KBM-7 (cell line): ENCODE data around the gene LRRK1.

Source experiments
- DNase-seq: peaks from one replicate; pipeline ENCODE4 v3.0.0-alpha.2; 2015
- in situ Hi-C: fragments of 300-500 bp; cut with MboI; formaldehyde crosslinking; loops from 2 replicates; pipeline ENCODE4 v1.14.3; 2020; ENCODE audit warnings: low sequenced_read_pairs, low pct_unique_long_range_greater_than_20kb, mixed read lengths

The LRRK1 gene

DNA sequence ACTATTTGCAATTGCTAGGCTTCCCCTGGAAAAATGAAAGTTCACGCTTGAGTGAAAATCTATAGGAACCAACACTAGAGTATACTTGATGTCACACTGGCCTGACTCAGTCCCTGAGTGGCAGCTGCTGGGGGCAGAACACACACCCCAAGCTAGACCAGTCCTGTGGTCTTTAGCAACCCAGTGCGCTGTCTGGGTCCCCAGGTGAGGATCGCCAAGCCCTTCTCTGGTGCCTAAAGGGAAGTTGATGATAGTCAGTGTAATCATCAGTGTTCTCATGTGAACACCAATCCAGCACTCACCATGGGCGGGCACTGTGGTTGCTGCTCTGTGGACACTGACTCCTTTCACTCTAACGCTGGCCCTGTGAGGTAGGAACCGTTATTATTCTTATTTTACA, 28.3 kb upstream of the LRRK1 start:
- in situ Hi-C loops = no loop called here
- no peak for DNase-seq

DNA sequence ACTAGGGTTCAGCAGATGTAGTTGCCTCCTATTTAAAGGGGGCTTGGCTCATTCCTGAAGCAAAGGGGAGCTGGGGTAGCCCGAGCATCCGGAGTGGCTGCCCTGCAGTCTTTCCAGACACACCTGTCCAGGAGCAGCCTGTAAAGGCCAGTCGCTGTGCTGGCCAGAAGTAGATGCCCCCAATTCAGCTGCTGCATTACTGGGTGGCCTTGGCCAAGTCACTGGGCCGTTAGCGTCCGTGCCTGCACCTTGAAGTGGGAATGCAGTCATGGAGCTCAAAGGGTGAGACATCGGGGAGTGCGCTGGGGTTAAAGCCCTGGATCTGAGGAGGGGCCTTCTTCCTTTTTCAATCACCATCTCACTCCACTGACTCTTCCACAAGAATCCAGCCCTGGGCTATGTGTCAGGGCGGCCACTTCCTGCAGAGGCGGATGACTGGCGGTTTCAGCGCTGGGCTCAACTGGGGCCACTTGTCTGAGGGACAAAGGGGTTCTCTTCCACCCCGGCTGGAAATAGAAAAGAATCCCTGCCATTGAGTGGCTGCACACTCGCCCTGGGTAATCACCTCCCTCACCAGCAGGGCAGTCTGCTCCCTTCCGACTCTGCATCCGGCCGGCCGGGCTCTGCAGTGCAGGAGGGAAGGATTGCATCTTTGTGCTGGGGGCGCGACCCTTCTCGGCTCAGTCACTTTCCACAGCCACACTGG, 27.7 kb upstream of the LRRK1 start:
- no peak for DNase-seq
- in situ Hi-C loops = no loop called here

GRCh38 chr15:100892013-100892355, 27.2 kb upstream of the LRRK1 start:
- in situ Hi-C loops = no loop called here
- DNase-seq = no peak

DNA sequence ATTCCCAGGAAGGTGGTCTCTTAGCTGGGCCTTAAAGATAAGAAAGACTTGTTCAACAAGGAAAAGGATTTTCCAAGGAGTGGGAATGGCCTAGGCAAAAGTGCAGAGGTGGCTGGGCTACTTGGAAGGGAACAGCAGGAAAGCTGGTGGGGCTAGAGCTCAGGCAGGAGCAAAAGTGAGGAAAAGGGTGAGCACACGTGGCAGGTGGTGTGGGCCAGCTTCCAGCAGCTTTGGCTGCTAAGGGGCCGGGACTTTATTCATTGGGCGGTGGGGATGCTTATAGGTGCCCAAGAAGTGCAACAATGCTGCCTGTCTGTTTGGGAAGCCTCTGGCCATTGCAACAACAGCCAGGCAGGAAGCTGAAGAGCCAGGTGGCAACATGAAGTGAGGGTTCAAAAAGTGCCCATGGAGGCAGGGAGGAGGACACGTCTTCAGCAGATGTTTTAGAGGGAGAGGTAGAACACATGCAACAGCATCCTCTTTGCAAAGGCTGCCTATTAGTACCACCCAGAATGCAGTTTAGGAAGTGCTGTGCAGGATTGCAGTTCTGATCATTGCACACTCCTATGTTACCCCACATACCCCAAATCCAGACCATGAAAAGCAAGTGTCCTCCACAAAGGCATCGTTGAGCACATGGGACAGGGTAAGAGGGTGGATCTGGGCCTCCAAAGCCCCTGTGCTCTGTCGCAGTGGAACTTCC, 25.7 kb upstream of the LRRK1 start:
- in situ Hi-C loops = no loop called here
- no peak for DNase-seq

GRCh38 chr15:100893964-100894295, 25.2 kb upstream of the LRRK1 start:
- DNase-seq = no peak
- in situ Hi-C loops = no loop called here

DNA sequence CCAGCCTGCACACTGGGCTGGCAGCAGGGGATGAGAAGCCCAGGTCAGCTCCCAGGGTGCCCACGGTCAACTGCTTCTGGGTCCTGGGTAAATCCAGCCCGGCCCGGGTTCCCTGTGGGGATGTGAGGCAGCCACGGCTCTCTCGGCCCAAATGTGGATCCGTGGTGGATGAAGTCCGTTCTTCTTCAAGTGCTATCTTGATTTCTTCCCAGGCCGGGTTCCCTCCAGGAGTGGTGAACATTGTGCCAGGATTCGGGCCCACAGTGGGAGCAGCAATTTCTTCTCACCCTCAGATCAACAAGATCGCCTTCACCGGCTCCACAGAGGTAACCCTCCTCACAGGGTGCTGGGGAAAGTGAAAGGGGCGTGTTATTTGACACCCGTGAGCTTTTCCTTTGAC, 23.4 kb upstream of the LRRK1 start:
- no peak for DNase-seq
- in situ Hi-C loops = no loop called here

- in situ Hi-C loops = no loop called here
Observed at GRCh38 chr15:100897221-100898151, 21.7 kb upstream of the LRRK1 start.

DNA sequence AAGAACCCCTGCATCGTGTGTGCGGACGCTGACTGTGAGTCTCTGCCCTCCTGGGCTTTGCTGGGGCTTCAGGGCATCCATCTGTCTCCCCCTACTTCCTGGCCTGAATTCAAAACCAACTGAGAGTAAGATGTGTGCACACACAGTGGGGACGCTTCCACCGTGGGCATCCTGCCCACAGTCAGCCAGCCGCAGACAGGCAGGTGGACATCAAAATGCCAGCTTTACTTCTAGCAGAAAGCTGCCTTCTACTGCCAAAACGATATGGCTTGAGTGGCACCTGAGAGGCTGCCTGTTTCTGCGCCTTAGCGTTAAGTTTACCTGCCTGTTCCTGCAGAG, 21.0 kb upstream of the LRRK1 start:
- DNase-seq = no peak
- in situ Hi-C loops = no loop called here

More at GRCh38 chr15:100897221-100898151, 21.7 kb upstream of the LRRK1 start:
- no peak for DNase-seq

DNA sequence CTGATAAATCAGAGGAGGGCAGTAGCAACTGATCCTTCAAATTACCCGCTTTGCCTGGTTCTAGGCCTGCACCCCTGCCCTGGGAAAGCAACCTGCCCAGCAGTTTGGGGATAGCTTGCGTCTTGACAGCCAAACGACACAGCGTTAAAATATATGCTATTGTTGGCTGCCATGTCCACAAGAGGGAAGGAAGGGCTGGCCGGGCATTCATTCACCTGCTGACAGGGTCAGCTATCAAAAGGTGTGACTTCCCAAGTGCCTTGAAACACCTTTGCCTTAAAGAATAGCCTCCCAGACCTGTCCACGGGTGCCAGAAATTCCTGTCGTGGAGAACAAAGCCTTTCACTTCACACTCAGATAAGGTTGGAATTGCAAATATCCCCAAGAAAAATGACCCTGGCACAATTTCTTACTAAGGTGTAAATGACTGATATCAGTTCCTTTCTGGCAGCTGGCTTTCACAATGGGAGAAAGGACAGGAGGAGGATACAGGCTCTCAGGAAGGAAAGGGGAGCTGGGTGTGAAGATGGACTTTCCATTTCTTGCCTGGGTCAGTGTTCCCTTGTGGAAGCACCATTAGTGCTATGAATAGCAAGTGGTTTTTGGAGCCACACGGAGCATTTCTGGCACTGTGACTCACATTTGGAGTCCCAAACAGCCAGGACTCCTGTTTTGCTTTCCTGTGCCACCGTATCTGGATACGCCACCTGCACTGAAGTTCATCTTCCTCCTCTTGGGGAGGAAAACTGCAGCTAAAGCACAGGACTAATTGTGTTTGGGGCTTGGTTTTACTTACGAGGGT, 20.3 kb upstream of the LRRK1 start:
- no peak for DNase-seq
- in situ Hi-C loops = no loop called here

DNA sequence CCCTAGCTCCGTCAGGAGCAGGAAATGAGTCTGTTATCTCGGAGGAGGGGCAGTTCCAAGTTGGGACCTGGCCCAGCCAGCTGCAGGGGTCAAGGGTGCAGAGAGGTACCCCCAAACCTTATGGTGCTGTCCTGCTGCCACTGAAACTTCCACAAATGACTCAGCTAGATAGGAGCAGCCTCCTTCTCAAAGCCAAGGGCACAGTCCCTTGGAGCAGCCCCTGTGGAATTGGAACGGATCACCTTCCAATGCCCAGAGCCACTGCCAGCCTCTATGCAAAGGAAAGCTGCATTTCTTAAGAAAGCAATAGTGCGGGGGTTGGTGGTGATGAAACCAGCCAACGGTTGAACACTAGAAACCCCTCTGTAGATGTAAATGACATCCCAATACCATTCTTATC, 19.6 kb upstream of the LRRK1 start:
- DNase-seq = no peak
- in situ Hi-C loops = no loop called here

- DNase-seq = peak; percentile 30
- in situ Hi-C loops = no loop called here
Observed at GRCh38 chr15:100900136-100900794, 18.9 kb upstream of the LRRK1 start.

GRCh38 chr15:100900795-100901169, 18.4 kb upstream of the LRRK1 start:
- no peak for DNase-seq
- in situ Hi-C loops = no loop called here

DNA sequence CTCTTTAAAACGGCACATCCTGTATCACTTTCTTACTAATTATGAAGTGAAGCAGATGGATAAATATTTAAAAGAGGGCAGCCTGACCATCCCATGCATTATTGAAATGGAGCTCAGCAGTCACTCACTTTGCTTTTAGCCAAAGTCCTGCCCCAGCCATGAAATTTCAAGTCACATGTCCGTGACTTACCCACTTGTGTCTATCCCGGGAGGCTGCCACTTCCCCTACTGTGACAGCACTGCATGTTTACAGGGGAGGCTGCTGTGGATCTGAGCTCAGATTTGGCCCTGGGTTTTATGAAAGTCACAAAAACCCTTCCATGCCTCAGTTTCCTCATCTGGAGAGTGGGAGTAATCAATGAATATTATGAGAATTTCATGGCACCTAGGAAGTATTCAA, 17.9 kb upstream of the LRRK1 start:
- in situ Hi-C loops = no loop called here
- DNase-seq = no peak

DNA sequence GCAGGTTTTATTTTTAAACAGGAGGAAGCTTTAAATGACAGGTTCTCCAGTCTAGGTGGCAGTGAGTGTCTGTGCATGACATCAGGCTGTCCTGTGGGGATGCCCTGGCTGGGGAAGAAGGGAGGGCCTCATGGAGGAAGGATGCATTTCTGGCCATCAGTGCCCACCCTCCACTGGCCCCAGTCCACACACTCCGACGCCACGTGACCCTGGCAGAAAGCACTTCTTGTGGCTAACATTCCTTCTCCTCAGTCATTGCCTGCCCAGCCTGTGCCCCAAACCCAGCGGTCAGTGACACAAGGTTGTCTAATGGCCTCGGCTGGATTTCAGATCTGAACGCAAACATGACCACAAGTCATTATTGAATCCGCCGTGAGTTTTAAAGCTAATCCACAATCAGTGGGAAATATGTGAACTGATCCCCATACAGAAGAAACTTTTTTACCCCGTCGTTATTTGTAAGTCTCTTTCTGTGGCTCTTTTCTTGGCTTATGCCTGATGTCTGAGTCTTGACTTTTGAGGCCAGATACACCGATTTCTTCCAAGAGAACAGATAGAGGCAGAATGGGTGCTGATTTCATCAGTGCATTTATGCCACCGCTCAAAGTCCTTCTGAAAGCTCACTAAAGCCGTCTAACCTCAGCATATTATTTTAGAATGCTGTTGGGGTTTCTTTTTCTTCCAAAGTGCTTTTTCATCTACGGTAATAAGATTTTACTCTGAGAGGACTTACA, 17.3 kb upstream of the LRRK1 start:
- DNase-seq = no peak
- in situ Hi-C loops = no loop called here

GRCh38 chr15:100902436-100903167, 16.6 kb upstream of the LRRK1 start:
- in situ Hi-C loops = no loop called here
- DNase-seq = peak; percentile 72

- DNase-seq = no peak
- in situ Hi-C loops = no loop called here
Observed at GRCh38 chr15:100903168-100903554, 16.0 kb upstream of the LRRK1 start.

- no peak for DNase-seq
- in situ Hi-C loops = no loop called here
Observed at GRCh38 chr15:100905850-100906249, 13.3 kb upstream of the LRRK1 start.

GRCh38 chr15:100908466-100908865, 10.7 kb upstream of the LRRK1 start:
- in situ Hi-C loops = no loop called here

More at GRCh38 chr15:100908466-100908865, 10.7 kb upstream of the LRRK1 start:
- DNase-seq = no peak
